H54 (cell line): ENCODE data around the gene GRAMD4.
A peak's percentile ranks its signal among the peaks of the same experiment; 100 is the strongest.

ENCODE experiments used
- DNase-seq: peaks from one replicate; pipeline ENCODE4 v3.0.0; 2011; ENCODE audit warnings: low spot score, mixed read lengths; ENCODE audit not compliant: insufficient read length
- FAIRE-seq: peaks from 3 replicates; lab custom pipeline; 2011; peaks lifted over from hg19 to GRCh38; lab: Jason Lieb, UNC
- POLR2A ChIP-seq: IDR thresholded peaks from 2 replicates; pipeline ENCODE4 v1.6.1; 2011; ENCODE audit warnings: low read depth, mild to moderate bottlenecking, low read length

Gene GRAMD4

GRCh38 chr22:46673205-46673604 lies 53.0 kb downstream of the GRAMD4 start:
- no peak for FAIRE-seq
- TF ChIP-seq POLR2A, result no peak
- no peak for DNase-seq

GRCh38 chr22:46673662-46674236 lies 53.6 kb downstream of the GRAMD4 start:
- DNase-seq (no peak), FAIRE-seq (no peak)
- TF ChIP-seq POLR2A, result no peak

- DNase-seq, result no peak
- FAIRE-seq, result no peak
- no peak for TF ChIP-seq POLR2A
Observed at GRCh38 chr22:46674367-46674781, 54.2 kb downstream of the GRAMD4 start.

GRCh38 chr22:46674906-46675305 lies 54.7 kb downstream of the GRAMD4 start:
- FAIRE-seq (no peak), DNase-seq (no peak)
- TF ChIP-seq POLR2A, result no peak

- no peak for TF ChIP-seq POLR2A
- no peak for FAIRE-seq
- DNase-seq, result no peak
Observed at GRCh38 chr22:46675479-46675878, 55.3 kb downstream of the GRAMD4 start.

- DNase-seq (no peak), FAIRE-seq (no peak)
- TF ChIP-seq POLR2A, result no peak
Observed at GRCh38 chr22:46675938-46676337, 55.8 kb downstream of the GRAMD4 start.

- no peak for DNase-seq
- FAIRE-seq, result no peak
- no peak for TF ChIP-seq POLR2A
Observed at GRCh38 chr22:46676479-46676878, 56.3 kb downstream of the GRAMD4 start.

- no peak for FAIRE-seq
- DNase-seq, result no peak
- TF ChIP-seq POLR2A, result no peak
Observed at GRCh38 chr22:46676881-46677280, 56.7 kb downstream of the GRAMD4 start.

GRCh38 chr22:46677323-46678002 lies 57.3 kb downstream of the GRAMD4 start:
- no peak for TF ChIP-seq POLR2A
- FAIRE-seq (no peak), DNase-seq (no peak)

GRCh38 chr22:46678003-46678657 lies 57.9 kb downstream of the GRAMD4 start:
- DNase-seq (no peak), FAIRE-seq (no peak)
- no peak for TF ChIP-seq POLR2A

- no peak for FAIRE-seq
- DNase-seq, result no peak
- TF ChIP-seq POLR2A, result no peak
Observed at GRCh38 chr22:46678785-46679700, 58.9 kb downstream of the GRAMD4 start.

- TF ChIP-seq POLR2A, result no peak
- FAIRE-seq (no peak), DNase-seq (no peak)
Observed at GRCh38 chr22:46679706-46680269, 59.6 kb downstream of the GRAMD4 start.

- FAIRE-seq (no peak), DNase-seq (peak; percentile 54)
- TF ChIP-seq POLR2A, result no peak
Observed at GRCh38 chr22:46681010-46681409, 60.8 kb downstream of the GRAMD4 start.
